GM18520 (cell line): Measurements from ENCODE around the gene EZH1.
"Not testable (repeated sequence)": the region's sequence is repeated elsewhere in the genome, so short reads cannot be mapped to it uniquely, and the experiment has no call there.

Experiments
- ATAC-seq: cut with Tn5 transposase; IDR thresholded peaks from one replicate; pipeline ENCODE4 v1.9.1; 2021; ENCODE audit not compliant: unreplicated experiment

The EZH1 gene

GRCh38 chr17:42773290-42774035 lies 28.6 kb upstream of the EZH1 start, which contains the start of gene VPS25:
VPS25 (plus strand) TSS chr17:42773449; CDS start chr17:42773476, 27 bp downstream.
- ATAC-seq = peak; percentile 41

DNA sequence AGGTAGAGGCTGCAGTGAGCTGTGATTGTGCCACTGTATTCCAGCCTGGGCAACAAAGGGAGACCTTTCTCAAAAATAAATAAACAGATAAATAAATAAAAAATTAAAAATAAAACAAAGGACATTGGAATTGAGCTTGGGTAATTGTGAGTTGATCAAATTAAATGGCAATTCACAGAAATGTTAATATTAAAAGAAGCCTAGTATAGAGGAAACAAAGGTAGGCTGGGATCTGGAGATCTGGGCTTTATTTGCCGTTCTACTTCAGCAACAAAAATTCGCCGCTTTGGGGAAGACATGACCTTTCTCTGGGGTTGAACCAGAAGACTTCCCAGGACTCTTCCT lies 28.1 kb upstream of the EZH1 start:
- no peak for ATAC-seq

DNA sequence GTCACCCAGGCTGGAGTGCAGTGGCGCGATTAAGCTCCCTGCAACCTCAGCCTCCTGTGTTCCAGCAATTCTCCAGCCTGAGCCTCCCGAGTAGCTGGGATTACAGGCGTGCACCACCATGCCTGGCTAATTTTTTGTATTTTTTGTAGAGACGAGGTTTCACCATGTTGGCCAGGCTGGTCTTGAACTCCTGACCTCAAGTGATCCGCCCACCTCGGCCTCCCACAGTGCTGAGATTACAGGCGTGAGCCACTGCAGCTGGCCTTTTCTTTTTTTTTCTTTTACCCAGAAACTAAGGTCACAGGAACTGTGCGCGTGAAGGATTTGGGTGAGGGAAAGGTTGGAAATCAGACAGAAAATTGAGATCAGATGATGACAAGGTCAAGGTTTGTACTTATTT lies 25.1 kb upstream of the EZH1 start:
- not testable (repeated sequence) for ATAC-seq

- ATAC-seq = not testable (repeated sequence)
Observed at GRCh38 chr17:42768006-42768405, 23.2 kb upstream of the EZH1 start.

GRCh38 chr17:42767512-42767911 lies 22.7 kb upstream of the EZH1 start:
- ATAC-seq = no peak

GRCh38 chr17:42766124-42766523 lies 21.3 kb upstream of the EZH1 start:
- no peak for ATAC-seq

DNA sequence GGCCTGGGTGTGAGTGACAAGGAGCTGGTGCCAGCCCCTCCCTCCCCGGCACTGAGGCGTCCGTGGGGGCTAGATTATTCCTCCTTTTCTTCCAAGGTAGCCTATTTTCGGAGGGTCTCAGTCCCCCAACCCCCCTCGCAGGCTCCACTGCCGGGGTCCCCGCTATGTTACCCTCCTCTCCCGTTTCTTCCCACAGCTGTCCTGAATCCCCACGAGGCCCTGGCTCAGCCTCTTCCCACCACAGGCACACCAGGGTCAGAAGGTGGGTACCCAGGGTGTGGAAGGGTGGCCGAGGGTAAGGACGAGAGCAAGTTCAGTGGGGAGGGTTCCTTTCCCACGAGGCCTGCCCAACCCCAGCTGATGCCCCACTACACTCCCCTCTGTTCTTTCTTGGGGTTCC lies 16.8 kb upstream of the EZH1 start:
- no peak for ATAC-seq

- ATAC-seq = no peak
Observed at GRCh38 chr17:42760652-42761581, 16.1 kb upstream of the EZH1 start, which contains the start of gene RAMP2. RAMP2 (plus strand) TSS chr17:42761227; CDS start chr17:42761262, 35 bp downstream.

DNA sequence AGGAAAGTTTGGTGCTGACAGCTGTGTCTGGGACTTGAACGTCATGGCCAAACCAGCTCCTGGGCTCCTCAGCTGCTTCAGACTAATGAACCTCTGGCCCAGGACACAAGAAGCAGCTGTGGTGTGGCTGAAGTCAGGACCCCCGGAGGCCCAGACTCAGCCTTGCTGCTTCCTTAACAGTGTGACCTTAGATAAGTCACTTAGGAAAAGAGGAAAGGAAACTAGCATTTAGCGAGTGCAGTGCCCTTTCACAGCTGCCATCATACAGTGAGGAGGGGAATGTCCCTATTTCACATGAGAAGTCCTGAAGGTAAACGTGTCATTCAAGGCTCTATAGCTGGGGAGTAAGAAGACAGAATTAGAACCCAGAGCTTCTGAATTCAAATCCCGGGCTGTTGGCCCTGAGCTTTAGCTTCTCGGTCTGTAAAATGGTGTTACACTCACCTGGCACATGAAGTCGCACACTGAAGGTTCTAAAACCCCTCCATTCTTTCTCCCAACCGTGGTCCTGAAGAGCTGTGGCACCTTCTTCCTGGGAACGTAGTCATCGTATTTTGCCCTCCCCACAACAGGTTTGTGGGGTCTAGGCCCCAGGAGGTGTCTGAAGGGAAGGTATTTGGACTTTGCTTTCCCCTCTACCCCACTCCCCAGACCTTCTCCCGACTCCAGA lies 15.3 kb upstream of the EZH1 start:
- ATAC-seq = no peak

DNA sequence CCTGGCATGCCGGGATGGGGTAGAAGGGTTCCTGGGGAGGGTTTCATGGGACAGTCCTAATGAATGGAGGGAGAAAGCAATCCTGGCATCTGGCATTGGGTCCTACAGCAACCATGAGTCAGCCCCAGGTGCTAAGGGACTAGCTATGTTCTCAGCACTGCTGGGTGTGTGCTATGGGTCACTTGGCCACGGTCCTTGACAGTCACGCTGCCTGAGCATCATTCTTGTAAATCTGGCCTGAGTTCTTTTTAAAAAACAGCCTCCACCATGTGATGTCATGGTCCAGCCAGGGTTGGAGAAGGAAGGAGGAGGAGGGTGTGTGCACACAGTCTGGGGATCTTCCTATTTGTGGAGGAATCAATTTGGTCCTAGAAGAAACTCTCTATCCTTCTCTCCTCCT lies 9.9 kb upstream of the EZH1 start:
- ATAC-seq = no peak

DNA sequence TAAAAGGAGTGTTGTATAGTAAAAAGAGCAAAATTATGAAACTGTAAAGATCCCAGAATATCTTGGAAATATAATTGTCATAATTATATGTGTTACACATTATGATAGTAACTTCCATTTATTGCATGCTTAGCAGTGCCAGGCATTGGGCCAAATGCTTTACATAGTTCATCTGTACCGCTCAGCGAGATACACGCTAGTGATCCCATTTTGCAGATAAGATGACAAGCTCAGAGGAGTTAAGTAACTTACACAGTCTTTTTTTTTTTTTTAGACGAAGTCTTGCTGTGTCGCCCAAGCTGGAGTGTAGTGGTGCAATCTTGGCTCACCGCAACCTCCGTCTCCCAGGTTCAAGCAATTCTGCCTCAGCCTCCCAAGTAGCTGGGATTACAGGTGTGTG lies 6.8 kb upstream of the EZH1 start:
- ATAC-seq = no peak

- no peak for ATAC-seq
Observed at GRCh38 chr17:42750739-42751344, 6.0 kb upstream of the EZH1 start.

DNA sequence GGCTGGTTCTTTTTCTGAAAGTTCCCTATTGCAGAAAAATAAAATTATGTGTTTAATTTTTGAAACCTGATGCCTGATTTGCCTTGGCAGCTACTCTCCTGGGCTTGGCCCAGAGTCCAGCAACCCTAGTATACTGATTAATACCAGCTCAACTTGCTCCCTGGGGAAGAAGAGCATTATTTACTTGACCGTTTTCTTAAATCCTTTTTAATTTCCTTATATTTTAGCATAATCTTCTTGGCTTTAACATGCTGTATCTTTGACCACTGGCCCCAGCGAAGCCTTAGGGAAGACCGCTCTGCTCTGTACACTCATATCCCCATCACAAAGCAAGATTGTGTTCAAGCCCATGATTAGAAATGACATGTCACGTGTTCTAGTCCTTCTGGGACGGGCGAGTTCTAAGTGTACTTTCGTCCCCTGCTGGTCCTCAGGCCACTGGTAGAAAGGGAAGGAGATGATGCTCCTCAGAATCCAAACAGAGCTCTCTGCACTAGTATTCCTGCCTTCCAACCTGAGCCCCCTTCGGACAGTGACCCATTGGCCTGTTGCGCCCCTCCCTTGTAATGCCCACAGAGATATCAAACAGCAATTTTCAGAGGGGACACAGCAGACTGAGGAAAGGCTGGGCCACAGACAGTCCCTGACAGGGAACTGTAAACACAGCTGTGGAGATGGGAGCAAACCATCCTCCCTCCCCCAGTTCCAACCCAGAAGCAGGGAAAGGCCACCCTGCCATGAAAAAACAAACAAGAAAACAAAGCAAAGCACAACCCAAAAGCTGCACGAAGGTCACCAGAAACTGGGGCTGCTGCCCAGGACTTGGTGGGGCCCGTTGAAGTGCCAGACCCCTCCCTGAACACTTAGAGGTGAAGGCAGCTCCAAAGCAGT lies 4.3 kb upstream of the EZH1 start:
- no peak for ATAC-seq

DNA sequence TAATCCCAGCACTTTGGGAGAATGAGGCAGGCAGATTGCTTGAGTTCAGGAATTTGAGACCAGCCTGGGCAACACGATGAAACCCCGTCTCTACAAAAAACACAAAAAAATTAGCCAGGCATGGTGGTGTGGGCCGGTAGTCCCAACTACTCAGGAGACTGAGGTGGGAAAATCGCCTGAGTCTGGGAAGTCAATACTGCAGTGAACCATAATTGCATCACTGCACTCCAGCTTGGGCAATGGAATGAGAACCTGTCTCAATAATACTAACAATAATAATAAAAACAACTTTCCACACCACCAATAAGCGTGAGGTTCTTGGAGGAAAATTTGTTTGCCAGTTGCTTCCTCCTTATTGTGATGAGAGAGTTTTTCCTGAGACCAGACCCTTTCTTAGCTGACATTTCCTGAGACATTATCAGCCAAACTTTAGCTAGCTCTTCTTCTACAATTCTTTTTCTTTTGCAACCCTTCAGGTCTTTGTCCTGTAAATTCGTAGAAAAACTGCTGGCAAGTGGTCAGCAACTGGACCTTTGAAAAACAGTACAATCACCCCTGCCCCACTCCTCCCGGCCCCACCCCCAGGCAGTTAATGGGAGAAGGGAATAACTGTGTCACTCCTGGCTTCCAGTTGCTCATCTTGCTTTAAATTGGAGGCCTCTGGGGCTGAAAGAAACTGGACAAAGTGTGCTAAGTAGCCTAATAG lies 3.5 kb upstream of the EZH1 start:
- ATAC-seq = no peak

- ATAC-seq = peak; percentile 22
Observed at GRCh38 chr17:42744283-42744805, 496 bp downstream of the EZH1 start.

GRCh38 chr17:42743595-42744282 lies 1.1 kb downstream of the EZH1 start:
- no peak for ATAC-seq

GRCh38 chr17:42742916-42743315 lies 1.9 kb downstream of the EZH1 start:
- not testable (repeated sequence) for ATAC-seq

DNA sequence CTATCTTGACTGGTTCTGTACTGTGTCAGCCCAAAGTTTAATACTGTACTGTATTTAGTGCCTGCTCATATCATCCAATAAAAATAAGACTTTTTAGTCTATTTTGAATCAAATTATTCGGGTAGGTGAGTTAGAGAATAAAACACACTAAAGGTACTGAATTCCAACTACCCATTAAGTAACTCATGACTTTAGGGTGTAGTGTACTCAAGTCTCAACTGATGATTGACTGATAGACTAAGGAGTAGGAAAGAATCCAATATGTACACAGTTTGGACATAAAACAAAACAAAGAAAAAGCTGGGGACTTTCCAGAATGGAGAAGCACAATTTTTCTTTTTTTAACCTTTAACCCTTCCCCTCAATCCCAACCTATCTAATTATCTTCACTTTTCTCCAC lies 4.1 kb downstream of the EZH1 start:
- ATAC-seq = no peak

GRCh38 chr17:42725143-42725542 lies 19.7 kb downstream of the EZH1 start:
- ATAC-seq = no peak
